GM10847 (cell line): ENCODE results near the gene HPCAL1.

ENCODE experiments used
- POLR2A ChIP-seq: IDR thresholded peaks from 2 replicates; pipeline ENCODE4 v1.6.1; 2011; ENCODE audit not compliant: insufficient read length; ENCODE audit errors: extremely low read depth

The HPCAL1 gene

GRCh38 chr2:10287761-10288160, 14.9 kb upstream of the HPCAL1 start:
- no peak for TF ChIP-seq POLR2A

- no peak for TF ChIP-seq POLR2A
Measured at GRCh38 chr2:10288606-10289005, 14.1 kb upstream of the HPCAL1 start.

- no peak for TF ChIP-seq POLR2A
Measured at GRCh38 chr2:10289352-10289751, 13.4 kb upstream of the HPCAL1 start.

GRCh38 chr2:10289891-10290290, 12.8 kb upstream of the HPCAL1 start:
- no peak for TF ChIP-seq POLR2A

GRCh38 chr2:10292033-10292432, 10.7 kb upstream of the HPCAL1 start:
- no peak for TF ChIP-seq POLR2A

GRCh38 chr2:10293603-10294002, 9.1 kb upstream of the HPCAL1 start:
- no peak for TF ChIP-seq POLR2A

GRCh38 chr2:10294077-10294476, 8.6 kb upstream of the HPCAL1 start:
- TF ChIP-seq POLR2A = no peak

GRCh38 chr2:10296142-10296541, 6.6 kb upstream of the HPCAL1 start:
- no peak for TF ChIP-seq POLR2A

GRCh38 chr2:10297191-10297830, 5.4 kb upstream of the HPCAL1 start:
- no peak for TF ChIP-seq POLR2A

- no peak for TF ChIP-seq POLR2A
Measured at GRCh38 chr2:10297959-10298531, 4.7 kb upstream of the HPCAL1 start.

- TF ChIP-seq POLR2A = no peak
Measured at GRCh38 chr2:10300328-10300920, 2.3 kb upstream of the HPCAL1 start.

- no peak for TF ChIP-seq POLR2A
Measured at GRCh38 chr2:10300997-10301940, 1.4 kb upstream of the HPCAL1 start.

GRCh38 chr2:10301941-10302478, 694 bp upstream of the HPCAL1 start:
- TF ChIP-seq POLR2A = peak; percentile 8

- TF ChIP-seq POLR2A = no peak
Measured at GRCh38 chr2:10303181-10303693, 533 bp downstream of the HPCAL1 start.
